ENCODE results near the gene ASTN2. TPM values are rescaled to one million over a fixed set of nuclear protein-coding genes. Genes with fewer than 3 reads are reported as not detected.

Gene ASTN2
- polyA plus RNA-seq, 3 donors, result 15.1 to 17.1 (median 15.6) TPM

- no peak for DNase-seq (ENCODE audit: low read depth in 3 of 3, low spot score in 2 of 3)
Observed at GRCh38 chr9:116608064-116608463, 806.8 kb downstream of the ASTN2 start.

DNA sequence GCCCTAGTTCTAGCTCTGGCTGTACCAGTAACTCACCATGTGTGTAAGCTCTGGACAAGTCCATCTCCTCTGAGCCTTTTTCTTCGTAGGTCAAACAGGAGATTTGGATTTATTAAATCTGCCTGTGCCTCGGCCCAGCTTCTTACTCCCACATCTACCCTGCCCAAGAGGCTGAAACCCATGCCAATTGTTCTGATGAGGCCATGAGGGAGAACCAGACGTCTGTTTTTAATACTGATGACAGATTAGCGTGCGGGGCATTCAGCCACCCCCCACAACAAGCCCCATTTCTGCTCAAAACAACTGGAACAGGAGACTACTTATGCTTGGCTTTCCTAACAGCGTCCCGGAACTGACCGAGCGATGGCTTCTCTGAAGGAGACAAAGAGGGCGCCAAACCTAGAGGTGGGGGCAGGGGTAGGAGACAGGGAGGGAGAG is 808.9 kb downstream of the ASTN2 start:
- DNase-seq (ENCODE audit: low read depth in 3 of 3, low spot score in 2 of 3), result no peak

DNA sequence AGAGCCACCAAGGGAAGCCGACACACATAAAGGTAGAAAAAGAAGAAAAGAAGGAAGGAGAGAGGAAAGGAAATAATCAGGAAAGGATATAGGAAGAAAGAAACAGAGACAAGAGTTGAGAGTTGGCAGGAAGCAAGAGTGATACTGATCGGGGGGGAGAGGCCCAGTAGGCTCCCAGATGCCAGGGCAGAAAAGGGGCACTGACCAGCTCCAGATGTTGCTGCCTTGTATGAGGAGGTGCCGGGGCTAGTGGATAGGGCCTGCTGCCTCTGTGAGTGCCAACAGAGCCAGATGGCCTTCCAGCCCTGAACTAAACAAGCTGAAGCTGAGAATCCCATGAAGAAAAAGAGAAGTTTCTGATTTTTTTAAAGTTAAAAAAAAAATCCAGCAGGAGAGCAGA is 809.8 kb downstream of the ASTN2 start:
- no peak for DNase-seq (ENCODE audit: low read depth in 3 of 3, low spot score in 2 of 3)

DNA sequence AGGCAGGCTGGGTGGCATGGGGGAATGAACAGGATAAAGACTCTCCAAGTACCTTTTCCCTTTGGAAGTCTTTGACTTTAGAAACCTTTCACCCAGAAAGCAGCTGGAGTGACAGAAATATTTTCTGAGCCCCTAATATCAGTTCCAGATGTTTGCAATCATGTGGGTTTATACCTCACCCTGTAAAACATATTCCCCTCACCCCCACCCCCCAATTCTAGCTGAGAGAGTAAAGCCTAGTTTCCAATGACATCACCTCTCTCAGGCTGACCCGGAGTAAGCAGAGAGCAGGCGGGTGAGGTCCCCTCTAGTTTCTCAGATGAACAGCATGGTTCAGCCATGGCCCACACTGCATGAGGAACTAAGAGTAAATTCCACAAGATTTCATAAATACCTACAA is 810.6 kb downstream of the ASTN2 start:
- DNase-seq (ENCODE audit: low read depth in 3 of 3, low spot score in 2 of 3), result no peak

GRCh38 chr9:116599342-116599884 is 815.4 kb downstream of the ASTN2 start:
- DNase-seq (ENCODE audit: low read depth in 3 of 3, low spot score in 2 of 3), result no peak

DNA sequence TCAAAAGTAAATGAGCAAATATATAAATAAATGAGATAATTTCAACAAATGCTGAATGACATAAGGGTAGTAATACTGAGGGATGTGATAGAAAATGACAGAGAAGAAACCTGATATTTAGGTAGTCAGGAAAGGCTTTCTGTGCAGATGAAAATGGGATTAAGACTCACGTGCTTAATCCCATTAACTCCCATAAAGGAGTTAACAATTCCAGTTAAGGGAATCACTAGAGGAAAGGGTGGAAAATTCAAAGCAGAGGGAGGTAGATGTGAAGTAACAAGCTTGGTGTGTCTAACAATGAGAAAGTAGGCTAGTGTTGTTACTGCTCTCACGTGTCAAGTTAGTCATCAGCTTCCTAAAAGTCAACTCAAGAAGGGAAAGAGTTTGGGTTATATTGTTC is 818.2 kb downstream of the ASTN2 start:
- no peak for DNase-seq (ENCODE audit: low read depth in 3 of 3, low spot score in 2 of 3)

DNA sequence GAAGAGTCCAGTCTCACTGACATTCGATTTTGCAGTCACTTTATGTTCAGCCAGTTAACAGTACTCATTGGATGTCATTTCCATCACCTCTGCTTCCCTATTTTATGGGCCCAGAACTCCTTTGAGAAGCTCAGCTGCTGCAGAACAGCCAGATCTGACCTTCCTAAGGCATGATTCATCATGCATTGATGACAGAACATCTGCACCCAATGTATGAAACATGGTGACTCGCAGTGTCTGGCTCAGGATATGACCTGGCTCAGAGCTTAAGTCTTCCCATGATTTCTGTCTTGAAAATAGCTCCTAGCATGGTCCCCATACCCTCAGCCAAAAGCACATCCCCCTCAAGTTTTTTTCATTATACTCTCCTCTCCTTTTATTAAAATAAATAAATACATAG is 820.3 kb downstream of the ASTN2 start:
- no peak for DNase-seq (ENCODE audit: low read depth in 3 of 3, low spot score in 2 of 3)

DNA sequence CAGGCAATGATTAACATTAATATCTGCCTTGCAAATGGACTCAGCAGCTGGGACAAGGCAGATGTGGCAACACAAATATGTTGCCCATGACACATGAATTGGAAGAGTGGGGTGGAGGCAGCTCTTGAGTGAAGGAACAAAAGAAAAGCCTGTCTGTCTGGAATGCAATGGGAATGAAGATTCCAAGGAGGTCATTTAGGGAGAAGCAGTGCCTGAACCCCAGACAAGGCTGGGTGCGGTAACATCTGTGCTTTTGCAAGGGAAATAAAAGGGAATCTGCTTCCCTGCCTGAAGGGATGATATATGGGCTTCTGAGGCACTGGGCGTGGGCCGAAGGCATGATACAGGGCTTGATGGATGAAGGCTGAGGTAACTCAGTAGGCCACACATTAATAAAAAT is 821.9 kb downstream of the ASTN2 start:
- no peak for DNase-seq (ENCODE audit: low read depth in 3 of 3, low spot score in 2 of 3)

GRCh38 chr9:116589392-116590354 is 825.2 kb downstream of the ASTN2 start:
- no peak for DNase-seq (ENCODE audit: low read depth in 3 of 3, low spot score in 2 of 3)

DNA sequence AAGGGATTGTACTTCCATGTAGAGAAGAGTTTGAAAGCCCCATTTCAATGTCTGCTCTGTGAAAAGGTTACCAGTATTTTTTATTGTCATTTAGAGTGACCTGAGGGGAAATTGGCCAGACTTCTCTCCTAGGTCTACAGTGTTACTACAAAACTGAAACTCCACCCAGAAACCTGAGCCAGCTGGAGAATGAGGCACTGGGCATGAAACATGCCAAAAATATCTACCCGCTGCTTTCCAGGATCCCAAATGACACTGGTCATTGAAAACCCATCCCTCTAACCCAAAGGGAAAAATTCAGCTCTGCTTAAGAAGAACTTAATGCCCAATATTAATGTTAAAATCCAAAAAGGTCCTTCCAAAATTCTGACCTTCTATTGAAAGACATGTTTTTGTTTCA is 826.9 kb downstream of the ASTN2 start:
- DNase-seq (ENCODE audit: low read depth in 3 of 3, low spot score in 2 of 3), result no peak

GRCh38 chr9:116585896-116586295 is 829.0 kb downstream of the ASTN2 start:
- DNase-seq (ENCODE audit: low read depth in 3 of 3, low spot score in 2 of 3), result no peak

DNA sequence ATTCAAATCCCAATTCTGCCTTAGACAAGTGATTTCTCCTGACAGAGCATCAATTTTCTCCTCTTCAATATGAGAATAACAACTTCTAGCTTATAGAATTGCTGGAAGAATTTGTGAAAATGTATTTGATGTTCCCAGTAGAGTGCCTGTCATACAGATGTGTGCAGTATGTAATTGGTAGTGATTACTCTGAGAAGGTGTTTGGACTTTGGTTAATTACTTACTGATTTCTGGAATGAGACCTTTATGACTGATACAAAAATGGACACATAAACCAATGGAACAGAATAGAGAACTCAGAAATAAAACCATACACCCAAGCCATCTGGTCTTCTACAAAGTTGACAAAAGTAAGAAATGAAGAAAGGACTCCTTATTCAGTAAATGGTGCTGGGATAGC is 829.7 kb downstream of the ASTN2 start:
- DNase-seq (ENCODE audit: low read depth in 3 of 3, low spot score in 2 of 3), result no peak

DNA sequence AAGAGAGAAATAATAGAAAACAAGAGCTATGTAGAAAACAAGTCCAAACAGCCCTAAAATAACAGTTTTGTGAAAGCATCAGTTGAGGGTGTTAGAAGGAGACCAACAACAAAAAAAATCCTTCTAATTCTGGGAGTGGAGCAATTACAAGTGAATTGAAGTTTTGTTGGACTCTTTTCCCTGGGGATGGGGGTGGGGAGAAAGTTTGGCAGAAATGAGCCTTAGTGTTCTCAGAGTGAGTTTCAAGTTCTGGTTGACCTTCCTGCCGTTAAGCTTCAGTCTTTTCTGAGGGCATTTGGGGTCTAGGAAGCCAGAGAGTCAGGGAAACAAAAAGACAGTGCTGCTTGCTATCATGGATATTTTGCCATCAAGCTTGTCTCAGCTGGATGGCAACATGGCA is 834.0 kb downstream of the ASTN2 start:
- no peak for DNase-seq (ENCODE audit: low read depth in 3 of 3, low spot score in 2 of 3)

DNA sequence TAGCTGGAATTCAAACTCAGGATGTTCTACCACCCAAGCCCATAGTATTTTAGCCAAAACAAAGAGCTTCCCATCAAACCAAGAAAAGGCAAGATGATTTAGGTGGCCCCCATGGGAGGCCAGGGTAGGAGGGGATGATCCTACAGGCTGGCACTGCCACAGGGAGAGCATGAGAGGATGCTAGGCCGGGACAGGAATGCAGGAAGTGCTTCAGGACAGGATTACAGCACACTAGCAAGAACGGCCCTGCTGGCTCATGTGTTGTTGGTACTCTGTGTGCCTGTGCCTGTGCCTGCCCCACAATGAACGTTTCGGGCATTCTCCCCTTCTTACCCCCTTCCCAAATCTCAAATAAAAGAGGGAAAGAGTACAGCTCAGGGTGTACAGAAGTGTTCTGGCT is 838.5 kb downstream of the ASTN2 start:
- DNase-seq (ENCODE audit: low read depth in 3 of 3, low spot score in 2 of 3), result no peak

DNA sequence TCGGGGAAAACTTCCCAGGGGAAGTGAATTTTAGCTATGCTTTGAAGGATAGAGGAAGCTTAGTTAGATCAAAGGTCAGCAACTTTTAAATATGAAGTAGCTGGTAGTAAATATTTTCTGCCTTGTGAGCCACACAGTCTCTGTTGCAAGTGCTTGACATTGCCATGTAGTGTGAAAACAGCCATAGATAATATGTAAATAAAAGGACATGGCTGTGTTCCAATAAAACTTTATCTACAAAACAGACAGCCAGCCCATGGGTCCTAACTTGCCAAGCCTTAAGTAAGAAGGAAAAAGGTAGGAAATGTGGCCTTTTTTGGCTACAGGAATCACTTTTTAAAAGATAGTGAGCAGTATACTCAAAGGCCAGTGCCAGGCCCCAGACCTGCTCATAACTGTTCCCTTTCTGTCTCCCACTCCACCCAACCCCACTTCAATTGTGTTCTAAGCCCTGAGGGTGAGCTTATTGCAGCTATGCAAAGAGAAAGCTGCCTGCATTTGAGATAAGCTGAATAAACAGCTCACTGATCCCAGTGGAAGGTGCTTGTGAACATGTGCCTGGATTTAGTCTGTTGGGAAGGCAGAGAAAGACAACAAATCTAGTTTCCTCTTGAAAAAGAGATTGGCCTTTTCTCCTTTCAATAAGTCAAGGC is 840.7 kb downstream of the ASTN2 start:
- no peak for DNase-seq (ENCODE audit: low read depth in 3 of 3, low spot score in 2 of 3)

DNA sequence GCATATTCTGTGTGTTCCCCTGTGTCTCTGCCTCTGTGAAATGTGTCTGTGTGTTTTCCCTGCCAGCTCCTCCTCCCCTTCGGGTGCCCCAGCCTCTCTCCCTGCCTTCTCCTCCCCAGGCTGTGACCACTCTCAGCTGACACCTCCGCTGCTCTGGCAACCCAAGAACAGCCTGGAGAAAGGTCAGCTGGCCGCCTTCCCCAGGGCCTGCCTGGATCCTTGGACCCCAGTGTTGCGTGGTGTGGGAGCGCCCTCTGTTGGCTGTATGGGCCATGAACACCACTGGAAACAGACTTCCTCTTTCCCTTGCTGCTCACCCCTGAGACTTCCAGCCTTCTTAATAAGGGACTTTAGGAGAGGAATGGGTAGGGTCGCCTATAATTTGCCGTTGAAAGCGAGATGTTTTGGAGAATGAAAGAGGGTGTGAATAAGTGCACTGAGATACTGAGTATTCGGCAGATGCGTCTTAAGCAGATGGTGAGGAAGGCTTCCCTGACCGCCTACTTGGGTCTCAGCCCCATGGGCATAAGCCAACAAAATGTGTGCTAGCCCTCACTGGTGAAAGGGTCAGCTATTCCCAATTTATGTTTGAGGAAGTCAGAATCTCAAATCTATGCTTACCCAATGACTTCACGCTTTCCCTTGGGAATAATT is 842.6 kb downstream of the ASTN2 start:
- peak; percentile 65 to 80 (median 74) for DNase-seq (ENCODE audit: low read depth in 3 of 3, low spot score in 2 of 3)

- no peak for DNase-seq (ENCODE audit: low read depth in 3 of 3, low spot score in 2 of 3)
Observed at GRCh38 chr9:116569111-116569510, 845.7 kb downstream of the ASTN2 start.

DNA sequence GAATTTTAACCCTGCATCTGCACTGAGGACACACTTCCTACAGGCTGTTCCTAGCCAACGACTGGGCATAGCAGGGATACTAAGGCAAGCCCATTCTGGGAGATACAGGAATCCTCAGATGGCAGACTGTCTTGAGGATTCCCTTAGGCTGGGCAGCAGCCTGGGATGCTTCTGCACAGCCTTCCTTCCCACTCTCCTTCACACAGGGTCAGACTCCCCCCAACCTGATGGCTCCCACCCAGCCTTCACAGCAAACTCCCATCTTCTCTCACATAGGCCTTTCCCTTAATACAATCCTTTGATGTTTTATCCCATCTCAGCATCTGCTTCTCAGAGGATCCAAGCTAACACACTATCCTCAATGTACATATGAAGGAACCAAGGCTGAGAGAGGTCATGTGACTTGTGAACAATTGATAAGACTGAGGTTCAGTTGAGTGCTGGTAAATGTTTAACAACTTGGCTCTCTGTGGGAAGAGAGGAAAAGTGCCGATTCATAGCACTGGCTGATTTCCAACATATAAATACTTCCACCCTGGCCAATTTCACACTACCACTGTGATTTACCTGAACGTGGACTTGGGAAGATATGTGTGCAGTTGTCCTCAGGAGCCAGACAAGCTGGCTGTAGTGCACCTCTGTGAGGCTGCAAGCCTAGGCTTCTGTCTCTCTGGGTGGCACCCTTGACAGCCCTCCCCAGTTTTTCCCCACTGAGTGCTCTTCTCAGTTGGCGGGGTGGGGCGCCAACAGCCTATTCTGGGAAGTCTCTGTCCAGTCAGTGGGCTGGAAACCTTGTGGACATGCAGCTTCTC is 848.0 kb downstream of the ASTN2 start:
- DNase-seq (ENCODE audit: low read depth in 3 of 3, low spot score in 2 of 3), result no peak

DNA sequence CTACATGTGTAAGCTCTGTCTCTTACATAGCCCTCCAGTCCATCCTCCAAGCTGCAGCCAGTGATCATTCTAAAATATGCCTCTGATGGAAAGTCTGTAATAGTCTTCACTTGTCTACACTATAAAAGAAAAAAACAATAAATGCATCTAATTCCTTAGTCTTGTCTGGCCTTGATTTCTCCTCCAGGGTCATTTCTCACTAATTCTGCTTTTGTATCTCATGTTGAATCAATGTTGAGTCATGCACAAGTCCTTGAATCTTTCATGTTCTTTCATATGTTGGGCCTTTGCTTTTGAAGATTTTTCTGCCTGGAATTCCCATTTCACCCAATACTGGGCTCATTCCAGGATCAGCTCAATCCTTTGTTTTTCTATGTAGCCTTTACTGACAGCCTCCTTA is 848.9 kb downstream of the ASTN2 start:
- no peak for DNase-seq (ENCODE audit: low read depth in 3 of 3, low spot score in 2 of 3)

DNA sequence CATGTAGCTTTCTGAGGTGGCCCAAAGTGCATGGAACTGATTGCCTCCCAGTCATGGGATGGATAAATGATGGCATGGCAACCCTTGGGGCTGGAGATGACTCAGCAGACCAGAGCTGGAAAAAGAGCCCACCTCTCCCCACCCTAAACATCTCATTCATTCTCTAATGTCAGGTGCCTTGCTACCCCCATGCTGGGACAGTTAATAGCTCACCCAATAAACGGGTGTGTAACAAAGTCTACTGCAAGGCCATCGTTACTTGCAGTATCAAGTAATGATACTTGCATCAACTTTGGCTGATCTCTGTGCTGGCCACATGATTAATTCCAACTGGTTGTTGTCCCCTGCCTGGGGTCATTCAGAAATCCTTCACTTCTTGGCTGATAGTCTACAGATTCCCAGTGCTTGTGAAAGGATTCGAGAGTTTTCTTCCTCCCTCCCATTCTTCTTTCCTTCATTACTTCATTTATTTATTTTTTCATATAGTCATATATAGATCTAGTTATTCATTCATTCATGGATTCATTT is 850.5 kb downstream of the ASTN2 start:
- DNase-seq (ENCODE audit: low read depth in 3 of 3, low spot score in 2 of 3), result no peak
